LoVo (cell line): ENCODE results near the gene UBXN1.

Experiments used
- DNase-seq: peaks from one replicate; pipeline ENCODE4 v3.0.0-alpha.2; 2016; ENCODE audit warnings: low spot score

UBXN1 gene

DNA sequence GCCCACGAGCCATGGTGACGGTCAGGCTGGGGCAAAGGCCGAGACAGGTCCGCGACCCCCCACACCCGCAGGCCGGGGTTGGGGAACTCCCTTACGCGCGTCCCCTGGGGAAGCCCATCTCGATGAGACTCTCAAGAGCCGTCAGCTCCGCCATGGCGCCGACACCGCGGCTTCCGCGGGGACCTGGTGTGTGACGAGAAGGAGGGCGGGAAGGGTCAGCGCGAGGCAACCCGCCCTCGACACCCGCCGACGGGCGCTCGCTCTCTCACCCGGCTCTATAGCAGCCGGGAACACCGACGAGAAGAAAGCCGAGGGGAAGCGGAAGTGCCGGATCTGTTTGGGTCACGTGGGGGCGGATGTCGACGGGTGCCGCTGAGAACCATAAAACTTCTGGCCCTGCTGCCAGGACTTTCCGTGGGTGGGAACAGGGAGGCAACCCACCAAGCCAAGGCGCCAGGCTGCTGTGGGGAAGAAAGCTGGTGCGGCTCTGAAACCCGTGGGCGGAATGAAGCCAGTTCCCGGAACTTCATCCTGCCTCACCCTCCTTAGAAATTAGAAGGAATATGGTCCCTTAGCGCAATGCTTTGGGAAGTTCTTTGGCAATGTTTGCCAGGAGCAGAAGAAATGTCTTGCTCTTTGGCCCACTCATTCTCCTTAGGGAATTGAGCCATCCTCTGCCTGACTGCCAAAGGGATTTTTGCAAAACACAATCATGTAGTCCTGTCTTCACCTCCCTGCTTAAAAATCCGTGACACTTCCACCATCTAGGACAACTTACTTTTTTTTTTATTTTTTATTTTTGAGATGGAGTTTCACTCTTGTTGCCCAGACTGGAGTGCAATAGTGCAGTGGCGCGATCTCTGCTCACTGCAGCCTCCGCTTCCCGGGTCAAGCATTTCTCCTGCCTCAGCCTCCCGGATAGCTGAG lies at the start of gene UBXN1:
UBXN1 (minus strand) TSS at position 304 of the 927 bp plus-strand sequence; CDS start at position 154, 150 bp downstream.
- DNase-seq: peak; percentile 87

DNA sequence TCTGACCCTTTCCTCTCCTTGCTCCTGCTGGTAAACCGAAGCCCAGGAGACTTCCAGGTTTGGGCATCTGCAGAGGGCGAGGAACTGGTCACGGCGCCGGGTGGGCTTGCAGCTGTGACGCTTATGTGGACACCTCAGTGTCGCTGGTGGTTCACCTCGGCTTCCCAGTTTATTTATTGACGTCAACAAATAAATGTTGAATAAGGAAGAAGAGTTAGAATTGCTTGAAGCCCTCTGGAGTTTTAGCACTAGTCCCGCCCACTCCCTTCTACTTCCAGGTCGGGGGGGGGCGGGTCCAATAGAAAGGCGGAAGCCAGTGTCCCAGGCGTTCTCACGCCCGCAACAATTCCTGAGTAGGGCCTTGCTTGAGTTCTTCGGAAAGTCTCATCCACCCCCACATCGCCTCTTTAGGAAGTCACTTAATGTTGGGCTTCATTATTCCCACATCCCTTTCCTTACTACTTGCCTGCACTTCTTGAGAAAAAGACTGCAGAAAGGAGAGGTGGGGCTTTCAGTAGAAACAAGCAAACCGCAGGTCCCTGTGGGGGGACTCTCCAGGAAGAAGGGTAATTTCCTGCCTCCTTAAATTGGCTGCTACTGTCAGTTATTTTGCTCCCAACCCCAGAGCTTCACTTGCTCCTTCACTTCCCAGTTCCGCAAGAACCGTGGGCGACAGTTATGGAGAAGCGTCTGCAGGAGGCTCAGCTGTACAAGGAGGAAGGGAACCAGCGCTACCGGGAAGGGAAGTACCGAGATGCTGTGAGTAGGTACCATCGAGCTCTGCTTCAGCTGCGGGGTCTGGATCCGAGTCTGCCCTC lies 49.5 kb upstream of the UBXN1 start, which contains the start of gene TTC9C:
TTC9C (plus strand) TSS at position 316 of the 818 bp plus-strand sequence; CDS start at position 679, 363 bp downstream.
- DNase-seq: peak; percentile 87

GRCh38 chr11:62727872-62728170 lies 48.9 kb upstream of the UBXN1 start:
- peak; percentile 95 for DNase-seq

- peak; percentile 100 for DNase-seq
Measured at GRCh38 chr11:62727165-62727871, 48.4 kb upstream of the UBXN1 start, which contains the start of gene HNRNPUL2. Gene HNRNPUL2 (minus strand): TSS chr11:62727457. CDS start chr11:62727156, 301 bp downstream.

- no peak for DNase-seq
Measured at GRCh38 chr11:62726915-62727164, 48.0 kb upstream of the UBXN1 start.

GRCh38 chr11:62726156-62726914 lies 47.5 kb upstream of the UBXN1 start:
- DNase-seq: no peak

- peak; percentile 24 for DNase-seq
Measured at GRCh38 chr11:62725646-62726045, 46.8 kb upstream of the UBXN1 start.

- no peak for DNase-seq
Measured at GRCh38 chr11:62724171-62724570, 45.3 kb upstream of the UBXN1 start.

DNA sequence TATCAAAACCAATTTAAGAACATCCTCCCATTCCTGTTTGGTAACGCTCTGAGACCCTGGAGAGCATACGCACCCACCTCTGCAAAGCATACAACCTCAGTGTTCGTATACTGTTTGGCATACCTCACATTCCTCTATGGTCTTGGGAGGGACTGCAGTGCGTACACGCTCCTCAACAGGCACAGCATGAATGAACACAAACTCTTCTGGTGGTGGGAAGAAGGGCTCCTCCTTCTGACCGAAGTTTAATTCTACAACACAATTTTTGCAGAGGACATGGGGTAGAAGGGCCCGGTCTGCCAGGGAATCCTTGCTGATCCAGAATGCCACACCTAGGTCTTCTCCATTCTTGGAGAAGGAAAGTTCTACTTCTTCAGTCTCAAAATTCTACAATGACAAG lies 43.1 kb upstream of the UBXN1 start:
- DNase-seq: no peak

GRCh38 chr11:62719302-62719978 lies 40.6 kb upstream of the UBXN1 start:
- no peak for DNase-seq

- no peak for DNase-seq
Measured at GRCh38 chr11:62716816-62717215, 37.9 kb upstream of the UBXN1 start.

DNA sequence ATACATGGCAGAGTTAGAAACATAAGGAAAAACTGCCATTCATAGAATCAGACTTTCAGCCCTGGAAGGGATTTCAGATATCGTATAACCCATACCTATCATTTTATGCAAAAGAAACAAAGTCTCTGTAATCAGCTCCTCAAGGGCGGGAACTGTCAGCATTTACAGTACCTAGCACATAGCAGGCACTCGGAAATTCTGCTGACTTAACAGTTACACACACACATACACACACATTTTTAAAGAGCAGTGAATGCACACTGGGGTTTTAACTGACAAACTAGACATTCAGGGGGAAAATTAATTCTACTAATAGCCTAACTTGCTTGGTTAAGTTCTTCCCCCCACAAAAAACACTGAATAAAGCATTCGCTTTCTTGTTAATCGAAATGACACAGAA lies 37.3 kb upstream of the UBXN1 start:
- DNase-seq: no peak

DNA sequence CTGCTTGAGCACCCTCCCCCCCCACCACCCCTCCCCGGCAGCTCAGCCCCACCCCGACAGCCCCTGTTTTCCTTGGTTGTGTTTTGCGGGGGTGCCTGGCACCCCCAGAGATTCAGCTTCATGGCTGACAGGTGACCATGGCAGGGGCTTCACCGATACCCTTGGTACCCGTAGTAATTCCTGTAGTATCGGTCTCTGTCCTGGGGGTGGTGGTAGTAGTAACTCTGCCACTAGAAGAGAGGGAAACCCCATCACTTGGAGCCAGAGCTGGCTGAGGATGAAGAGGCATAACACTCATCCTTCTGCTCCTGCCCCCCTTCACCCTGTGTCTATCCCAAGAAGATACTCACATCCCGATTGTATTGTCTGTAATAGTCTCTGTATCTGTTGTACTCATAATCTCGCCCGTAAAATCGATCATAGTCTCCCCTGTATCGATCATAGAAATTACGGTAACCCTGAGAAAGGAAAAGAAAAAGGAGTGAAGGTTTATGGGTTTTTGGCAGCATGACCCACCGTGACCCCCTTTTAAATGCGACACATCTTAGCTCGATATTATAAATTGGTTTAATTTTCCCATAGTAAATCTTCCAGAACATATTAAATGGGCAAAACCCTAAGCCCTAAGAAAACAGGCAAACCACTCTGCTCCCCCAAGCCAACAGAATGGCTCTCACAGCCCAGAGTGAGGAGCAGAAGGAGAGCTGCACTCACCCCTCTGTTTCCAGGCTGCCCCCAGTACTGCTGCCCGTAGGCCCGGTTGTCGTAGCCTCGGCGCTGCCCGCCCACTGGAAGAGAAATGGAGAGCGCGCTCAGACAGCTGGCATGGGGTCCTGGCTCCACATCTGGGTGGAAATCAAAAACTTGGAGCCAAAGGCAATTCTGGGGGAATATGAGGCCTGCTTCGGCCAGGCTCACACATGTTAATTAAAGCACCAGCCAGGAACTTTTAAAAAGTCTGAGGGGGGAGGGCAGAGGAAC lies 36.6 kb upstream of the UBXN1 start:
- DNase-seq: no peak

GRCh38 chr11:62713343-62713742 lies 34.5 kb upstream of the UBXN1 start:
- peak; percentile 57 for DNase-seq

DNA sequence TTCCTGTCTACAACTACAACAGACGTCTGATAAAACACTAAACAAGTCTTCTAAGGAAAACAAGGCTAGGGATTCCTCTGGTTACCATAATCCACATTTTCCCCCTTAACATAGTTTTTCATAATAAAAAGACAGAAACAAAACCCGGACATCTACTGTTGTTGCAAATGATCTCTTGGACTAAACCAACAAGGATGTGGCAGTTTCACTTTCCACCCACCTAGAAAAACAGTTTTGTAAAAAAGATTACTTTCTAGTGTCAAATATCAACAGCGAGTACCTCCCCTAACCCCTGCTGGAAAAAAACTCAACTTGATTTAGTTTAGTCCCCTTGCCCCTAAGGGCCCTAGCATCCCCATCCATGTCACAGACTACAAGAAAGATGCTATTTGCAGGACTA lies 34.0 kb upstream of the UBXN1 start:
- no peak for DNase-seq

- DNase-seq: no peak
Measured at GRCh38 chr11:62712276-62712812, 33.5 kb upstream of the UBXN1 start.

DNA sequence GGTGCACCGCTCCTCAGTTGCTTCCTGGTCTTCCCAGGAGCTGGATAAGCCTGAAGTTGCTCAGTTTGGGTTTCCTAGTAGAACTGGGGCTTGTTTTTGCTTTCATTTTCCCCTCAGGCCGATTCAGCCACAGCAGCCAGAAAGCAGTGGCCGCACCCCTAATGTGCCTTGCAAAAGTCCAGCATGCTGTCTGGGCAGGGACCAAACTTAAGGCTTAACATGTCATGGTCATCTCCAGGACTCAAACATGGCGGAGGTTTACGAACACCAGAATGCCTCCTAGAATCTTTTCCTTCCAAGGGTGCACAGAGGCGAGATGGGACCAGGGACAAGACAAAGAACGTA lies 31.1 kb upstream of the UBXN1 start:
- no peak for DNase-seq

DNA sequence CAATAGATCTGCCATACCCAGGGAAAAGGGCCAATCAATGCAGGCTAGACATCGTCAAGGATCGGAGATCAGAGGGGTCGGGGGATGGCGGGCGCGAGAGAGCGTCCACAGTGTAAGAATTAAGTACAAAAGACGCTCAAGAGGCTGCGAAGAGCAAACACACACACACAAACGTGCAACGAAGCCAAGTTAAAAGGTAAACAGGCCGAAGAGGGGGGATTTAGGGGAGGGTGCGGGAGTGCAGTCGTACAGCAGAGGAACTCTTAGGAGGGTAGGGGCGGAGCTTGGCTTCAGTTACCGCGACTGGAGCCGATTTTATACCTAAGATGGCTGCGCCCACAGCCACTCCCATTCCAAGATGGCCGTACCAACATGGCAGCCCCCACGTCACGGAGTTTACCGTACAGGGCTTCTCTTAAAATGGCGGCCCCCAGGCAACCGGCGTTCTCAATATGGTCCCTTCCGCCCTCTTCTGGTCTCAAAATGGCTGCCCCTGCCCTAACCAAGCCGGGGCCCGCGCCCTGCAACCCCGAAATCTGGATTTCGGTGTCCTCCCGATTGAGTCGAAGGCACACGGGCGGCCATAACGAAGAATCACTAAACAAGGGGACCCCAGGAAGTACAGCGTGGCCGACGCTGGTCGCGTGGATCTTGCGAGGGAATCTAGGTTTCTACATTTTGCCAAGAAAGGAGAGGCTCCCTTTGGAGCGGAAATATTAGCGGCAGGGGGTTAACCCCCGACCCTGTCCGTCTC lies 30.6 kb upstream of the UBXN1 start:
- DNase-seq: peak; percentile 96

DNA sequence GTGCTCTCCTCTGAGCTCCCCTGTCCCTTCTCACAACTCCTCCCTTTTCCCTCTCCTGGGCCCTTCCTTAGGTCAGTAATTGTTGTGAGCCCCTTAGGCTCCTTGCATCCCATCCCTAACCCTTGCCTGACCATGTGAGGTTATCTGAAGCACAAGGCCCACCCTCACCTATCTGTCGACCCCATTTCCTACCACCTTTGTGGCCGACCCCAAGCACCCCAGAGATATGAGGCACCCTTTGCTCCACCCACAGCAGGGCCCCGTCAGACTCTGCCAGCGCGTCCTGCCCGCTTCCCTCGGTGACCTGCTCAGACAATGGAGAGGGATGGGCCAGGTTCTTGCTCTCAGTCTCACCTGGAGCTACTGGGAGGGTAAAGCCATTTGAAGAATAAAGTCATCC lies 29.9 kb upstream of the UBXN1 start:
- DNase-seq: peak; percentile 13
